WTC11 (cell line): Measurements from ENCODE around the gene FHAD1.

Experiments used
- CREB1 ChIP-seq: sonication (generic); formaldehyde crosslinking; IDR thresholded peaks from 2 replicates; pipeline ENCODE4 v1.8.0; 2023; ENCODE audit warnings: mild to moderate bottlenecking, missing genetic modification reagents
- CTCF ChIP-seq: fragments of 200-600 bp; IDR thresholded peaks from 2 replicates; pipeline ENCODE4 v1.8.0; 2022; ENCODE audit warnings: antibody characterized with exemption
- NR1H2 ChIP-seq: sonication (generic); formaldehyde crosslinking; IDR thresholded peaks from 2 replicates; pipeline ENCODE4 v1.9.0; 2021; ENCODE audit warnings: mild to moderate bottlenecking, moderate library complexity, missing genetic modification reagents
- TF ChIP-seq, protein P1 (sequence below): sonication (generic); formaldehyde crosslinking; conservative IDR thresholded peaks from 2 replicates; pipeline ENCODE4 v1.8.1; 2022; ENCODE audit warnings: mild to moderate bottlenecking, missing genetic modification reagents

DNA sequence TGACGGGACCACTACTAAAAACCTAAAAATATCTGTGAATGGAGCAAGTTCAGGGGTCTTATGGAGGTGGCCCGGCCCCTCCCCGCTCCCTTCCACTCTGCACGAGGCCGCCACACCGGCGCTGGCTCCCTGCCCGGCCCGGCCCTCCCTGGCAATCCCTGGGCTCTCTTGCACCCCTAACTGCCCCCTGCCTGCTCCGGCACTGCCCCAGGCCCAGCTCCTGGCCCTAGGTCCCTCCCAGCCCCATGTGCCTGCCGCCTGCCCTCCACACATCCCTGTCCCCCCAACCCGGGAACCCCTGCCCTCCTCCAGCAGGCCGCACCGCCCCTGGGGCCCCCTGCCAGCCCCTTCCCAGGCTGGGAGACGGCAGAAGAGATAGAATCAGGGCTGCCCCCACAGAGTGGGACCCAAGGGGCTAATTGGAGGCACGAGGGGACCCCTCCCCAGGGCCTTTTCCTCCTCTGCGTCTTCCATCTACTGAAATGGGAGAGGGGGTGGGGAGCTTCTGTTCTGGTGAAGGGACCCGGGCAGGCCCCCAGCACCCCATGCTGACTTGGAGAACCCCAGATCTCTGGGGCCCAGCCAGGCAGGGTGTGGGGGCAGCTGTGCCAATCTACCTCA, 181.9 kb downstream of the FHAD1 start:
- no peak for TF ChIP-seq NR1H2 (CRISPR knock-in tag)
- TF ChIP-seq, protein P1, sequence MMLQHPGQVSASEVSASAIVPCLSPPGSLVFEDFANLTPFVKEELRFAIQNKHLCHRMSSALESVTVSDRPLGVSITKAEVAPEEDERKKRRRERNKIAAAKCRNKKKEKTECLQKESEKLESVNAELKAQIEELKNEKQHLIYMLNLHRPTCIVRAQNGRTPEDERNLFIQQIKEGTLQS (CRISPR knock-in tag): no peak
- no peak for TF ChIP-seq CTCF
- TF ChIP-seq CREB1: no peak
